Lower lobe of right lung (tissue), 2 donors: ENCODE results near the gene COL19A1. TPM values are rescaled to one million over a fixed set of nuclear protein-coding genes. Genes with fewer than 3 reads are reported as not detected.

ENCODE experiments used
- ATAC-seq, 2 donors: fragments of 200-7000 bp; cut with Tn5 transposase; one replicate each; pipeline ENCODE4 v1.9.1; 2020 to 2022; ENCODE audit warnings: mild to moderate bottlenecking in 2 of 2, moderate library complexity in 2 of 2
- DNase-seq: peaks from one replicate; pipeline ENCODE4 v3.0.0-alpha.2; 2020
- H3K27ac ChIP-seq: fragments of 200-600 bp; one replicate; pipeline ENCODE4 v1.8.0; 2022
- H3K27me3 ChIP-seq: fragments of 200-600 bp; one replicate; pipeline ENCODE4 v1.8.0; 2022; ENCODE audit warnings: low read depth
- H3K36me3 ChIP-seq: fragments of 200-600 bp; one replicate; pipeline ENCODE4 v1.8.0; 2022; ENCODE audit warnings: mild to moderate bottlenecking
- H3K4me1 ChIP-seq: fragments of 200-600 bp; one replicate; pipeline ENCODE4 v1.8.0; 2022
- H3K4me3 ChIP-seq: fragments of 200-600 bp; one replicate; pipeline ENCODE4 v1.8.0; 2022; ENCODE audit warnings: mild to moderate bottlenecking
- H3K9me3 ChIP-seq: fragments of 200-600 bp; one replicate; pipeline ENCODE4 v1.8.0; 2022
- intact Hi-C: fragments of 100-400 bp; cut with DNase I; formaldehyde crosslinking; loops from one replicate; pipeline ENCODE4 v1.11.0; 2022
- total RNA-seq: library from RNA; stranded (reverse); fragmentation: NEBNext Ultra II Directional; extraction: Animal tissue kit (Norgen Biotek cat#: 25700); gene quantifications from one replicate; pipeline ENCODE4 v1.2.1, GENCODE V29; 2021
- TF ChIP-seq, protein P1 (sequence below): fragments of 200-600 bp; IDR thresholded peaks from one replicate; pipeline ENCODE4 v1.8.0; 2022; ENCODE audit warnings: antibody characterized with exemption, mild to moderate bottlenecking
- donor health status: DM: no; HTN: yes; CAD: no; lungs with severe emphysema.

Gene COL19A1
- total RNA-seq, 1 donor from 2014 or later, result not detected

DNA sequence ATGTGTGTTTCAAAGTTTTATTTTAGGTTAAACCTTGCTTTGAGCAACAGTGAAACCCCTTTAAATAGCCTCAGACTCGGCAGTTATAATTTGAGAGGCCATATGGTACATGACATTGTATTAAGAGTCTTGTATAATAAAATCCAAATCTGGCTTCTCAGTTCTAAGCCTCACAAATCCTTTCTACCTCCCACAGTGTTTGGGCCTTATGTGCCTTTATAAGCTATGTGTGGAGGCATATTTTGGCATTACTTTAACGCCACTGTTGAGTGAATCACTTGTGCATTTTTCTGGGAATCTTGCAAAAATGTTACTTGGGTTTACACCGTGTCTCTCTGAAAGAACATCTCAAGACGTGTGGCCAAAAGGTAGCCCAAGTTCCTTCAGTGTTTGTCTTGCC lies 284.2 kb downstream of the COL19A1 start:
- DNase-seq (no peak), ATAC-seq (no peak)
- H3K36me3 ChIP-seq, result no peaks in the 10 kb centered on the region
- H3K9me3 ChIP-seq, result no peaks in the 10 kb centered on the region
- H3K27ac ChIP-seq, result no peak overlapping the region
- TF ChIP-seq, protein P1, sequence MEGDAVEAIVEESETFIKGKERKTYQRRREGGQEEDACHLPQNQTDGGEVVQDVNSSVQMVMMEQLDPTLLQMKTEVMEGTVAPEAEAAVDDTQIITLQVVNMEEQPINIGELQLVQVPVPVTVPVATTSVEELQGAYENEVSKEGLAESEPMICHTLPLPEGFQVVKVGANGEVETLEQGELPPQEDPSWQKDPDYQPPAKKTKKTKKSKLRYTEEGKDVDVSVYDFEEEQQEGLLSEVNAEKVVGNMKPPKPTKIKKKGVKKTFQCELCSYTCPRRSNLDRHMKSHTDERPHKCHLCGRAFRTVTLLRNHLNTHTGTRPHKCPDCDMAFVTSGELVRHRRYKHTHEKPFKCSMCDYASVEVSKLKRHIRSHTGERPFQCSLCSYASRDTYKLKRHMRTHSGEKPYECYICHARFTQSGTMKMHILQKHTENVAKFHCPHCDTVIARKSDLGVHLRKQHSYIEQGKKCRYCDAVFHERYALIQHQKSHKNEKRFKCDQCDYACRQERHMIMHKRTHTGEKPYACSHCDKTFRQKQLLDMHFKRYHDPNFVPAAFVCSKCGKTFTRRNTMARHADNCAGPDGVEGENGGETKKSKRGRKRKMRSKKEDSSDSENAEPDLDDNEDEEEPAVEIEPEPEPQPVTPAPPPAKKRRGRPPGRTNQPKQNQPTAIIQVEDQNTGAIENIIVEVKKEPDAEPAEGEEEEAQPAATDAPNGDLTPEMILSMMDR, result no peak
- H3K27me3 ChIP-seq, result no peaks in the 10 kb centered on the region
- no peak overlapping the region for H3K4me3 ChIP-seq
- no peaks in the 10 kb centered on the region for H3K4me1 ChIP-seq
- intact Hi-C loops, result no loop called here

DNA sequence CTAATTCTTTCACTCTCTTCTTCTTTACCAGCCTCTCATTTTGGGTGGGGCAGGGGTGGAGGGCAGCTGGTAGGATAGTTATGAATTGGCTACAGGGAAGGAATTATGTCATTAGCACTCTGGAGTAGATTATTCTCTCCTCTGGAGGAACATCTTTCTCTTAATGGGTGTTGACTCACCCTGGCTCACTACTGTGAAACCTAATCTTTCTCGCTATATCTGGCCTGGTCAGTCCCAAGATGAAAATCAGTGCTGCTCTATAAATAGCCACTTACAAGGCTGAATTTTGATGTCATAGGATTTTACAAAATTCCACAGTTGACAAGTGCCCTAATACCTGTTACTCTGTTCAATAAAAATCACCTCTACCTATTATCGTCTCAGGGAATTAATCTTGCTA lies 285.3 kb downstream of the COL19A1 start:
- H3K27ac ChIP-seq, result no peak overlapping the region
- H3K4me3 ChIP-seq, result no peak overlapping the region
- H3K4me1 ChIP-seq, result no peaks in the 10 kb centered on the region
- intact Hi-C loops, result no loop called here
- no peaks in the 10 kb centered on the region for H3K36me3 ChIP-seq
- DNase-seq (no peak), ATAC-seq (no peak)
- no peaks in the 10 kb centered on the region for H3K27me3 ChIP-seq
- TF ChIP-seq, protein P1, result no peak
- no peaks in the 10 kb centered on the region for H3K9me3 ChIP-seq

DNA sequence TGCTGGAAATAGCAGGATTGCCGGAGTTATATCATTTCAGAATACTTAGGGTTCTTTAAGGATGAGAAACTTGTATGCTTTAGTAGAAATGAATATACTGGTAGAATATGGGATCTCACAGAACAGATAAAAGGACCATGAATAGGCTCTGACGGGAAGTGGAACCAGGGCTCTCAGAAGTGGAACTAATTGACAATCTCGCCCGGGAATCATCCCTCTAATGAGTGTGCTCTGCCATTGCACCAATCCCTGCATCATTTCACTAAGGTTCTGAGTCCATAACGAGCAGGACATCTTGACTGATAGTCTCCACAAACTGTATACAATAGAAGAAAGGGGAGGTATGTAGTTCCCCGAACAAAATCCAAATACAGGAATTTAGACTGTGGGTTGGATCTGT lies 286.4 kb downstream of the COL19A1 start:
- intact Hi-C loops, result no loop called here
- H3K9me3 ChIP-seq, result no peaks in the 10 kb centered on the region
- TF ChIP-seq, protein P1, result no peak
- ATAC-seq (no peak), DNase-seq (no peak)
- no peak overlapping the region for H3K4me3 ChIP-seq
- no peak overlapping the region for H3K27ac ChIP-seq
- H3K4me1 ChIP-seq, result no peaks in the 10 kb centered on the region
- H3K36me3 ChIP-seq, result no peaks in the 10 kb centered on the region
- H3K27me3 ChIP-seq, result no peaks in the 10 kb centered on the region

- Histone ChIP-seq H3K27me3 (no peaks in the 10 kb centered on the region), H3K27ac (no peak overlapping the region), H3K9me3 (no peaks in the 10 kb centered on the region), H3K4me1 (no peaks in the 10 kb centered on the region), H3K36me3 (no peaks in the 10 kb centered on the region), H3K4me3 (no peak overlapping the region)
- ATAC-seq (no peak), DNase-seq (no peak)
- TF ChIP-seq, protein P1, result no peak
- intact Hi-C loops, result no loop called here
Measured at GRCh38 chr6:70157086-70157485, 290.7 kb downstream of the COL19A1 start.

DNA sequence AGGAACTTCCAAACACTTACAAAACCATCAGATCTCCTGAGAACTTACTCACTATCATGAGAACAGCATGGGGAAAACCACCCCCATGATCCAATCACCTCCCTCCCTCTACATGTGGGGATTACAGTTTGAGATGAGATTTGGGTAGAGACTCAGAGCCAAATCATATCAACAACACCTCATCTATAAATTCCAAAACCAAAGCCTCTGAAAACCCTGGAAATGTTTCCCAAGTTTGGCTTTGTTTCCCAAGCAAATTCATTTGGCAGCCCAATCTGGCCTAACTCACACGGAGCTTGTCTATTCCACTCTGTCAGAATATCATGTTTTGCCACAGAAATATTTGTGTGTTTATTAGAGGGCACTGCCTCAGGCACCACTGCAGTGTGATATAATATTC lies 293.9 kb downstream of the COL19A1 start:
- Histone ChIP-seq H3K4me1 (no peaks in the 10 kb centered on the region), H3K4me3 (no peak overlapping the region), H3K27ac (no peak overlapping the region), H3K9me3 (no peaks in the 10 kb centered on the region), H3K36me3 (no peaks in the 10 kb centered on the region), H3K27me3 (no peaks in the 10 kb centered on the region)
- no peak for DNase-seq
- no peak for ATAC-seq
- TF ChIP-seq, protein P1, result no peak
- intact Hi-C loops, result no loop called here

- Histone ChIP-seq H3K9me3 (no peaks in the 10 kb centered on the region), H3K27me3 (no peaks in the 10 kb centered on the region), H3K4me1 (no peaks in the 10 kb centered on the region), H3K4me3 (no peak overlapping the region), H3K27ac (no peak overlapping the region), H3K36me3 (no peaks in the 10 kb centered on the region)
- TF ChIP-seq, protein P1, result no peak
- ATAC-seq, result no peak
- intact Hi-C loops, result no loop called here
- DNase-seq, result no peak
Measured at GRCh38 chr6:70162972-70163371, 296.6 kb downstream of the COL19A1 start.
